ENCODE data around the gene PPP2R3C. TPM values are rescaled to one million over a fixed set of nuclear protein-coding genes. Genes with fewer than 3 reads are reported as not detected.

Gene PPP2R3C
- total and polyA plus RNA-seq, 2 of the 13 experiments (the other 11 are each of a cell fraction or from before 2014, with no cell fraction given): 63.4 to 102 TPM

- TF ChIP-seq ZNF615 (CRISPR knock-in tag; IDR thresholded peaks at IDR 0.05; ENCODE audit: borderline replicate concordance) (0 out of 2 replicates have a peak, but pooled peaks have one; percentile 22), HDAC1 (CRISPR knock-in tag; IDR thresholded peaks at IDR 0.05) (no peak), ZFP82 (CRISPR knock-in tag; IDR thresholded peaks at IDR 0.05; ENCODE audit: borderline replicate concordance) (no peak), ZMYM4 (CRISPR knock-in tag; IDR thresholded peaks at IDR 0.05) (no peak), ZFAT (CRISPR knock-in tag; conservative IDR thresholded peaks at IDR 0.05) (no peak), ATF5 (CRISPR knock-in tag; IDR thresholded peaks at IDR 0.05; ENCODE audit: low read depth) (no peak), MXD1 (CRISPR knock-in tag; IDR thresholded peaks at IDR 0.05) (no peak; the same call in 1 of the 2 replicates), KLF9 (CRISPR knock-in tag; IDR thresholded peaks at IDR 0.05; ENCODE audit: low read depth) (no peak), FOXO4 (CRISPR knock-in tag; conservative IDR thresholded peaks at IDR 0.05) (no peak), NFE2L1 (CRISPR knock-in tag; IDR thresholded peaks at IDR 0.05; ENCODE audit: borderline replicate concordance) (no peak), SSRP1 (CRISPR knock-in tag; IDR thresholded peaks at IDR 0.05) (no peak), GPN1 (CRISPR knock-in tag; IDR thresholded peaks at IDR 0.05; ENCODE audit: borderline replicate concordance) (no peak), ETV6 (CRISPR knock-in tag; conservative IDR thresholded peaks at IDR 0.05) (no peak), EZH2 (conservative IDR thresholded peaks at IDR 0.05; ENCODE audit: low read depth, low read length) (no peak), IKZF5 (CRISPR knock-in tag; IDR thresholded peaks at IDR 0.05) (no peak), ZNF180 (CRISPR knock-in tag; IDR thresholded peaks at IDR 0.05; ENCODE audit: borderline replicate concordance, low read depth) (no peak), ZNF678 (CRISPR knock-in tag; IDR thresholded peaks at IDR 0.05) (no peak), AGO2 (optimal IDR thresholded peaks at IDR 0.05; ENCODE audit: low read depth, low read length) (no peak), SALL2 (CRISPR knock-in tag; IDR thresholded peaks at IDR 0.05) (no peak), AKAP8 (CRISPR knock-in tag; IDR thresholded peaks at IDR 0.05) (no peak), NFIB (CRISPR knock-in tag; IDR thresholded peaks at IDR 0.05; ENCODE audit: borderline replicate concordance) (peak; percentile 68; the same call in 1 of the 2 replicates), JARID2 (CRISPR knock-in tag; IDR thresholded peaks at IDR 0.05; ENCODE audit: insufficient replicate concordance) (no peak), YY1 (IDR thresholded peaks at IDR 0.05; ENCODE audit: insufficient read depth, insufficient replicate concordance, low read depth, low read length) (no peak), CC2D1A (CRISPR knock-in tag; IDR thresholded peaks at IDR 0.05) (no peak), TRIM24 (CRISPR knock-in tag; IDR thresholded peaks at IDR 0.05) (no peak), ZNF207 (IDR thresholded peaks at IDR 0.05; ENCODE audit: borderline replicate concordance) (no peak)
- TF ChIP-seq, protein P1, sequence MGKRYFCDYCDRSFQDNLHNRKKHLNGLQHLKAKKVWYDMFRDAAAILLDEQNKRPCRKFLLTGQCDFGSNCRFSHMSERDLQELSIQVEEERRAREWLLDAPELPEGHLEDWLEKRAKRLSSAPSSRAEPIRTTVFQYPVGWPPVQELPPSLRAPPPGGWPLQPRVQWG (CRISPR knock-in tag; IDR thresholded peaks at IDR 0.05; ENCODE audit: borderline replicate concordance, low read depth): no peak
Measured at GRCh38 chr14:35121026-35121886, 534 bp downstream of the PPP2R3C start (continued).
